Amygdala (tissue), 56 donors: ENCODE results near the gene AEBP1.

Experiments
- DNase-seq, 56 donors: peaks; one replicate each; lab custom pipeline; 2025; lab: John Stamatoyannopoulos, UW

Gene AEBP1

GRCh38 chr7:44082541-44083207 lies 21.5 kb upstream of the AEBP1 start:
- DNase-seq, result peak; percentile 69 to 100 (median 98)

DNA sequence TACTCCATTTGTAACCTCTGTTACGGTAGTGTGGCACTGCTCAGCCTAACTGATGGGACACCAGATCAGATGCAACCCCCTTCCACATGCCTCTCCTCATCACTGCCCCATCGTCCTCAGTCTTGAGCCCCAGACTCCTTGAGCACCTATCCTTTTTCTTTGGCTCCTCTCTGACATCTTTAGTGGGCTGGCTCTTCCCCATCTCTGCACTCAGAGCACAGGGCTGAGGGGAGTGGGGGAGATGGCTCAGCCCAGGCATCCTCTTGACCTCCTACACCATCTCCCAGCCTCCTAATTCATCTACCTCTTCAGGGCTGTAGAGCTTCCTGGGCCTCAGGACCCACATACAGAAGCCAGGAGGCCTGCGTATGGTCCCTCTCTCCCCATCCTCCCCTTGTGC lies 20.3 kb upstream of the AEBP1 start:
- no peak for DNase-seq

- no peak for DNase-seq
Observed at GRCh38 chr7:44084701-44085100, 19.4 kb upstream of the AEBP1 start.

GRCh38 chr7:44085546-44085945 lies 18.6 kb upstream of the AEBP1 start:
- no peak for DNase-seq

- DNase-seq, result no peak
Observed at GRCh38 chr7:44086627-44087026, 17.5 kb upstream of the AEBP1 start.

GRCh38 chr7:44087911-44088838 lies 16.0 kb upstream of the AEBP1 start:
- peak in 22 of 56 donors; percentile 10 to 69 (median 38) for DNase-seq

DNA sequence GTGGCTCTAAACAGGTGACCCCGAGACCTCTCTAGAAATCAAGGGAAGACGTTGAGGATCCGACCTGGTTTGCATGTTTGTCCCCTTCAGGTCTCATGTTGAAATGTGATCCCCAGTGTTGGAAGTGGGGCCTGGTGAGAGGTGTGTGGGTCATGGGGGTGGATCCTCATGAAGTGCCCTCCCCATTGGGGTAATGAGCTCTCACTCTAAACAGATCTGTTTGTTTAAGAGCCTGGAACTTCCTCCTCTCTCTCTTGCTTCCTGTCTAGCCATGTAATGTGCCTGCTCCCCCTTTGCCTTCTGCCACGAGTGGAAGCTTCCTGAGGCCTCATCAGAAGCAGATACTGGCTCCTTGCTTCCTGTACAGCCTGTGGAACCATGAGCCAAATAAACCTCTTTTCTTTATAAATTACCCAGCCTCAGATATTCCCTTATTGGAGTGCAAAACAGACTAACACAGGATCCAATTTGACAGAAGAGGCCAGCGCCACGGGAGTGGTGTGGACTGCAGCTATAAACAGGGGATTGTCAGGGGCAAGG lies 11.0 kb upstream of the AEBP1 start:
- DNase-seq, result no peak

DNA sequence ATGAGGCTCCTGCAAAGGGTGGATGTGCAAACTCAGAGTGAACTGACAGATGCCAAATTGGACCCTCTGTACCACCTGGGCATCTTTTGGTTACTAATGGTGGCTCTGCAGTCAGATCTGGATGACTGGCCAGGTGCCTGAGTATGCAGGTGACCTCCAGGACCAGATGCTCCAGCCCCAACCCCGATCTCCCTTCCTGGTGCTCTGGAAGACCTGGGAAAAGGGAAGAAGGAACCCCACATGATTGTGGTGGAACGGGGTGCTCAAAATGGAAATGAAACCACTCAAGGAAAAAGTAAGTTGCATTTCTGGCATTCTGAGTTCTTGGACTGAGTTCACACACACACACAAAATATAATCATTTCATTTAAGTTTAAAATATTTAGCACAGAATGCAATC lies 9.8 kb upstream of the AEBP1 start:
- no peak for DNase-seq

DNA sequence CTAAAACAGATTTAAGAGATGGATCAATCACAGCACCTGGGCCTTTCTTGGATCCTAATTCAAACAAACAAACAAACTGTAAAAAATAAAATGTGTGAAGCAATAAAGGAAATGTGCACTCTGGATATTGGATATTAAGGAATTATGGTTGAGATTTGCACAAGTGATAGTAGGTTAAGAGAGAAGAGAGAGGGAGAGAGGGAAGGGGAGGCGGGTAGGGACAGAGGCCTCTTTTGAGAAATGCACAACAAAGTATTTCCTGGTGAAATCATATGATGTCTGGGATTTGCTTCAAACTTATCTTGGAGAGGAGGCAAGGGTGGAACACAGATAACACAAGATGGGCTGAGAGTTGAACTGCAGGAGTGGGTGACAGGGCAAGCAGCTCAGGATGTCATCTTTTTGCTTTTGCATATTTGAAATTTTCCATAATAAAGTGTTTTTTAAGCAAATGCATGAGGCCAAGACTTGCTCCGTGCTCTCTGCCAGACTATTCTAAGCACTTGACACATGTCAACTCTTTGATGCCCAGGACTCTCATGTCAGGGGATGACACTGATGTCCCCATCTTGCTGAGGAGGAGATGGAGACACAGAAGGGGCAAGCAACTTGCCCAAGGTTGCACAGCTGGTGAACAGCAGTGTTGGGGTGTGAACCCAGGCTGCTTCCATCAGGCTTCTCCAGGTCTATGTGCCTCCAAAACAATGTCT lies 9.1 kb upstream of the AEBP1 start:
- DNase-seq, result no peak

GRCh38 chr7:44095781-44096180 lies 8.4 kb upstream of the AEBP1 start:
- no peak for DNase-seq

GRCh38 chr7:44096326-44096881 lies 7.7 kb upstream of the AEBP1 start:
- DNase-seq, result no peak

DNA sequence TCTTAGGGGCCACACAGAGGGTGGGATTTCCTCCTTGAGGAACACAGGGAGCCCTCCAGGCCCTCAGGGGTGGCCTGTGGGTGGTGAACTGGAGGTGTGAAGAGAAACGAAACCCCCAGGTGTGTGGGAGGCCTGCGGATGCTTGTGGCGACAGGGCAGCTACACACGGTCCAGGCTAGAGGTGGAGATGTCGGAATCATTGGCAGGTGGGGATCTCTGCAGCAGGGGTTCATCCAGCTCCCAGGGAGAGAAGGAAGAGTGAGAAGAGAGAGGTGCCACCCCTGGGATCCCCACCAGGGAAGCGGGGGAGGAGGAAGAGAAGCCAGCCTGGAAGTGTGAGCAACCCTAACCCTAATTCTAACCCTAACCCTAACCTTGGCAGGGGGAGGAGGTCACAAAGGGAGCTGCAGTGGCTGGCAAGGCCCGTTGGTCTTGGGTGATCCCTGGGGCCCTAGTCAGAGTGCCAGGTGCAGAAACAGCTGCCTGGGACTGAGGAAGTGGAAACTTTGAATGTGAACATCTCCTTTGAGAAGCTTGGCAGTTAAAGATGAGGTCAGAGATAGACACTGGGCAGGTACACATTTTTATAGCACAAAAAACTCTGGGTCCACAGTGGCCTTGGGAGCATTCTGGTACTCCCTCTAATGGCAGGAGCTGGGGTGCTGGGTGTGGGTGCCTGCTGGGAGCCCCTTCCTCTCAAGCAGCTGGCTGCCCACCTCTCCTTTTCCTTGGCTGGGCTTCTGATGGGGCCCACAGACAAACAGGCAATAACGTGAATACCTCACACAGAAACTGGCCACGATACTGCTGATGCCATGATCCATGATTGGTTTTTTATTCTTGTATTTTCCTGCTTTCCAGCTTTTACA lies 6.8 kb upstream of the AEBP1 start:
- no peak for DNase-seq

- no peak for DNase-seq
Observed at GRCh38 chr7:44098092-44099068, 5.8 kb upstream of the AEBP1 start.

DNA sequence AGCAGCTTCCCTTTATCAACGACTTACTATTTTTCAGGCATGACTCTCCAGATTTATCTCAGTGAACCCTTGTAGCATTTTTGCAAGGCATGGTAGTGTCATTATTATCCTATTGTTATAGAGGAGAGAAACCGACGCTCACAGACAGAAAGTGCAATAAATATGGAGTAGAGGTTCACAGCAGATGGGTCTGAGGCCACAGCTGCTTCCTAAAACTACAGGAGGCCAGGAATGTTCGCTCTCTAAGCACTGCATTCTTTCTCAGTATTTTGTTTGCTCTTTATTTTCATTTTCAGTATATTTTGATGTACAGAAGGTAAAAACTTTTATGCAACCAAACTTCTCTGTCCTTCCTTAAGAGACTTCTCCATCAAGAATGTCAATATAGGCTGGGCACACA lies 4.5 kb upstream of the AEBP1 start:
- no peak for DNase-seq

DNA sequence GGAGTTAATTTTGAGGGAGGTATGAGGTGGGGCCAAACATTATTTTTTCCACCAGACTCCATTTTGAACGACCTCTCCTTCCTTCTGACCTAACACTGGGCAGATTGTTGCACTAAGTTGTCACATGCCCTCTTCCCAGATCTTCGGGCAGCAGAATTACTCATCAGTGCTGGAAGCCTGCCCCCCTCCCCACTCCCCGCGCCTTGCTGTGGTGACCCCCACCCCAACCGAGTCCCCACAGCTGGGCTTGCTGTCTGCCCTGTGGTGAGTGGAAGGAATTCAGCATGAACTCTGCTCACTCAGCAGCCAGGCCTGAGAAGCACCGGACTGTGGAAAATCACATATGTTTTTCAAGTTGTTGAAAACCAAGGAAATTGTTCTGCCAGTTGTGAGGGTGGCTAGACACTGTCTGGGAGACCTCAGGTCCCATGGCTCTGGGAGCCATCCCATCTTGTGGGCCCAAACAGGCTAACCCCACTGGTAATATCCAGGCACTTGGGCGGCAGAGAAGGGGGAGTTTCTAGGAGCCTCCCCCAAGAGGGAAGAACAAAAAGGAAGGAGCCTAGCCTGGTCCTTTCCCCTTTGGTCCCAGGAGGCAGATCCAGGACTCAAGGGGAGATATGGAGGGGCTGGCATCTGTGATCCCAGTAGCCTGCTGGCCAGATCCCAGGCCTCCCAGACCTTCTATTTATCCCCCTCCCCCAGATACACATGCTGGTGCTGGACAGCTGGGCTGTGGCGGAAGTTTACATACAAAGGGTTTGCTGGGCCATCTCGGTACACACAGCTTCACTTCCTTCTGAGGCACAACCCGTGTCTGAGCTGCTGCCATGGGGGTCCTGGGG lies 3.5 kb upstream of the AEBP1 start:
- peak in 5 of 56 donors; percentile 24 to 64 (median 44) for DNase-seq

GRCh38 chr7:44101303-44101965 lies 2.7 kb upstream of the AEBP1 start:
- no peak for DNase-seq
